ENCODE results near the gene SMAD2.

SMAD2 gene

GRCh38 chr18:47931718-47932103 lies 1.3 kb upstream of the SMAD2 start:
- DNase-seq (ENCODE audit: low read depth): no peak

- DNase-seq (ENCODE audit: low read depth): peak; percentile 91
Observed at GRCh38 chr18:47930931-47931717, 665 bp upstream of the SMAD2 start.

GRCh38 chr18:47929681-47930198 lies 719 bp downstream of the SMAD2 start:
- DNase-seq (ENCODE audit: low read depth): no peak

GRCh38 chr18:47928466-47928865 lies 2.0 kb downstream of the SMAD2 start:
- DNase-seq (ENCODE audit: low read depth): no peak

GRCh38 chr18:47926101-47926850 lies 4.2 kb downstream of the SMAD2 start:
- no peak for DNase-seq (ENCODE audit: low read depth)

GRCh38 chr18:47919916-47920315 lies 10.5 kb downstream of the SMAD2 start:
- DNase-seq (ENCODE audit: low read depth): no peak

- no peak for DNase-seq (ENCODE audit: low read depth)
Observed at GRCh38 chr18:47917923-47918610, 12.4 kb downstream of the SMAD2 start.

GRCh38 chr18:47915930-47916329 lies 14.5 kb downstream of the SMAD2 start:
- DNase-seq (ENCODE audit: low read depth): no peak

GRCh38 chr18:47915229-47915628 lies 15.2 kb downstream of the SMAD2 start:
- no peak for DNase-seq (ENCODE audit: low read depth)

GRCh38 chr18:47912794-47913585 lies 17.5 kb downstream of the SMAD2 start:
- DNase-seq (ENCODE audit: low read depth): no peak

GRCh38 chr18:47912343-47912742 lies 18.1 kb downstream of the SMAD2 start:
- DNase-seq (ENCODE audit: low read depth): no peak

GRCh38 chr18:47911877-47912276 lies 18.6 kb downstream of the SMAD2 start:
- DNase-seq (ENCODE audit: low read depth): no peak

GRCh38 chr18:47909484-47909883 lies 21.0 kb downstream of the SMAD2 start:
- no peak for DNase-seq (ENCODE audit: low read depth)

- DNase-seq (ENCODE audit: low read depth): no peak
Observed at GRCh38 chr18:47908592-47908991, 21.9 kb downstream of the SMAD2 start.

GRCh38 chr18:47906408-47906807 lies 24.1 kb downstream of the SMAD2 start:
- no peak for DNase-seq (ENCODE audit: low read depth)

- DNase-seq (ENCODE audit: low read depth): no peak
Observed at GRCh38 chr18:47903809-47904208, 26.6 kb downstream of the SMAD2 start.

GRCh38 chr18:47901624-47902362 lies 28.7 kb downstream of the SMAD2 start:
- DNase-seq (ENCODE audit: low read depth): no peak

GRCh38 chr18:47899107-47899840 lies 31.2 kb downstream of the SMAD2 start:
- no peak for DNase-seq (ENCODE audit: low read depth)

- no peak for DNase-seq (ENCODE audit: low read depth)
Observed at GRCh38 chr18:47898696-47899095, 31.8 kb downstream of the SMAD2 start.

GRCh38 chr18:47898055-47898454 lies 32.4 kb downstream of the SMAD2 start:
- DNase-seq (ENCODE audit: low read depth): no peak

Data from stimulated activated CD8-positive, alpha-beta memory T cell treated with anti-CD3 and anti-CD28 coated beads, Interleukin-12 subunit alpha, Interleukin-12 subunit beta, amount 100 ng/mL, for 1 hour (primary cell).